Left lobe of liver (tissue), 2 donors: ENCODE results near the gene MIP. TPM values are rescaled to one million over a fixed set of nuclear protein-coding genes. Genes with fewer than 3 reads are reported as not detected.
"Not testable (repeated sequence)": the region's sequence is repeated elsewhere in the genome, so short reads cannot be mapped to it uniquely, and the experiment has no call there.

Experiments used
- ATAC-seq: fragments of 200-7000 bp; cut with Tn5 transposase; one replicate; pipeline ENCODE4 v1.9.1; 2020; ENCODE audit warnings: mild to moderate bottlenecking, moderate library complexity
- DNase-seq: peaks from one replicate; pipeline ENCODE4 v3.0.0-alpha.2; 2020; ENCODE audit warnings: low spot score
- total RNA-seq: library from RNA; stranded (reverse); gene quantifications from one replicate; pipeline ENCODE4 v1.2.1, GENCODE V29; 2021
- donor health status: DM: no; HTN: no; CAD: no; lungs with moderate emphysema.
- donor health status: DM: no; HTN: yes; CAD: no.

Gene MIP
- total RNA-seq, 1 donor from 2014 or later: 0.60 TPM

GRCh38 chr12:56468216-56469006 lies 14.0 kb upstream of the MIP start, which contains the start of gene SPRYD4:
TSS of gene SPRYD4 (plus strand) at chr12:56468578. CDS start at chr12:56468592, 14 bp downstream.
- DNase-seq: peak; percentile 95
- ATAC-seq: peak; percentile 75

DNA sequence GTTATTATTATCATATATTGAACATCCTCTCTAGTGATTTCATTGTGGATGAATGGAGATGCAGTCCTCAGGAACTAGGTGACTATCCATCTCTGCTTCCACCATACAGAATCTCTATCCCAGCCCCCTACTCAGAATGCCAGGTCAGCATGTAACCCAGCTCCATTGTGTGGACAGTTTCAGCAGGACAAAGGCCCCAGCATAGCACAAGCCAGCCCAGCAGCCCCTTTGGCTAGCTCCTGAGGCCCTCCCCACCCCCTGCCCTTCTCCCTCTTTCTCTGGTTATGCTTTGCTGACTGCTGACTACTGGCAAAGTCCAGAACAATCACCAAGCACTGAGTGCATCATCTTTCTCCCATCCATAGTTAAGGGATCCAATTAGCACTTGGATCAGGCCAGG lies 8.1 kb upstream of the MIP start:
- no peak for ATAC-seq
- DNase-seq: no peak

GRCh38 chr12:56461235-56462159 lies 7.0 kb upstream of the MIP start:
- ATAC-seq (no peak), DNase-seq (no peak)

GRCh38 chr12:56457817-56458216 lies 3.4 kb upstream of the MIP start:
- DNase-seq: no peak

DNA sequence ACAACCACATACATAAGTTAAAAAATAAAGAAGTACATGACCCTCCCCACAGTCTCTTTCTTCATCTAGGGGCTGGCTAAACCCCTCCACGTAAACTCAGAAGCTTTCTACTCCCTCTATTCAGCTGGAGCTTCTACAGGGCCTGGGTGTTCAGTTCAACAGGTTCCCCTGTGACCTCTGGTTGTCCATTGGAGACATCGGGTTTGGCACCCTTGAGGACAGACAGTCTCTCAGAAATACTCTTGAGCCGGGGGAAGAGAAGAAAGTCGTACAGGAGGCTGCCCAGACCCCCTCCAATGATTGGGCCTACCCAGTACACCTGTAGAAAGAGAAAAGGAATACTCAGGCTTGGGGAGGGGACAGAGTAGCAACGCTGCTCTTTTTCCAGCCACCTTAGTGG lies 3.3 kb downstream of the MIP start:
- ATAC-seq: no peak
- DNase-seq: no peak

More at GRCh38 chr12:56457817-56458216, 3.4 kb upstream of the MIP start:
- no peak for ATAC-seq

- DNase-seq (no peak), ATAC-seq (no peak)
Observed at GRCh38 chr12:56450241-56450640, 4.2 kb downstream of the MIP start.

DNA sequence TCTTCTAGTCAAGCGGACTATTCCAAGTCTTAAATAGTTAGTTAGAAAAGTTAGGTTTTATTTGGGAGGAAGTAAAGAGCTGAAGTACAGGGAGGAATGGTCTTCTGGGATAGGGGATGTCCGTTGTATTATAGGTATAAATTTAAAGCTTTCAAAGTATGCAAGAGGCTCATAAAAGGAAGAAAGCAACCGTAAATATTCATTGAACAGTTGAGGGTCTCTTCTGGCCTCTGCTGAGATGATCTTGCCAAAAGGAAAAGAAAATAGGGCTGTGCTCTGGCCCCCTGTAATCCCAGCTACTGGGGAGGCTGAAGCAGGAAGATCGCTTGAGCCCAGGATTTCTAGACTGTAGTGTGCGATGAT lies 4.9 kb downstream of the MIP start:
- DNase-seq: no peak
- ATAC-seq: no peak

- DNase-seq (peak; percentile 91), ATAC-seq (peak; percentile 97)
Observed at GRCh38 chr12:56448860-56449621, 5.4 kb downstream of the MIP start, which contains the start of gene TIMELESS. TSS of gene TIMELESS (minus strand) at chr12:56449426. CDS start at chr12:56434170, 15,256 bp downstream.

DNA sequence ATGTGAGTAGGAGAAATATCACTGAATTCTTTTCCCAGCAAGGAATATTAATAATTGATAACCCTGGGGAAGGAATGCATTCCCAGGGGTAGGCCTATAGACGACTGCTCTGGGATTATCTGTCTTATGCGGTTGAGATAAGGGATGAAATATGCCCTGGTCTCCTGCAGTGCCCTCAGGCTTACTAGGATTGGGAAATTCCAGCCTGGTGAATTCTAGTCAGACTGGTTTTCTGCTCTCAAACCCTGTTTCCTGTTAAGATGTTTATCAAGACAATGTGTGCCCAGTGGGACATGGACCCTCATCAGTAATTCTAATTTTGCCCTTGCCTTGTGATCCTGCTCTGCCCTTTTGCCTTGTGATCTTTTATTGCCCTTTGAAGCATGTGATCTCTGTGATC lies 11.2 kb downstream of the MIP start:
- DNase-seq, ATAC-seq: not testable (repeated sequence)

GRCh38 chr12:56437430-56438176 lies 16.9 kb downstream of the MIP start:
- ATAC-seq (no peak), DNase-seq (no peak)

- DNase-seq (no peak), ATAC-seq (peak; percentile 83)
Observed at GRCh38 chr12:56434828-56435227, 19.6 kb downstream of the MIP start.

GRCh38 chr12:56431850-56432249 lies 22.6 kb downstream of the MIP start:
- DNase-seq: no peak
- no peak for ATAC-seq

GRCh38 chr12:56431288-56431687 lies 23.2 kb downstream of the MIP start:
- ATAC-seq: no peak
- no peak for DNase-seq

DNA sequence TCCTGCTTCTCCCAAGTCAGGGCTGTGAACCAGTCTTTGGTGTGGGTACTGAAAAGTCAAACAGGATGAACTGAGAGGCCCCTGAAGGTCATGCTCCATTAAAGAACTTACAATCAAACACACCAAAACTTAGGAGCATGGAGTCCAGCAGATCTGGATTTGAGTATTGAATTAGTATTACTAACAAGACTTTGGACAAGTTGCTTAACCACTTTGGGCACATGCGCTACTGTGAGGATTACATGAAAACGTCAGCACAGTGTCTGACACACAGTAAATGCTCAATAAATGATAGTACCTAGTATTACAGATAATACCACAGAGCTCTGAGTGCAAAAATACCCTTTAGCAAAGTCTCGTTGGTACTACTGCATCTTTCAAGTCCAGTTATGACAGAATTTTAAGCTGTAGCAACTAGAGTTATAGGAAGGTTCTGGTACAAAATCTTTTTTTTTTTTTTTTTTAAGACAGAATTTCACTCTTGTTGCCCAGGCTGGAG lies 28.5 kb downstream of the MIP start:
- peak; percentile 85 for ATAC-seq
- no peak for DNase-seq

DNA sequence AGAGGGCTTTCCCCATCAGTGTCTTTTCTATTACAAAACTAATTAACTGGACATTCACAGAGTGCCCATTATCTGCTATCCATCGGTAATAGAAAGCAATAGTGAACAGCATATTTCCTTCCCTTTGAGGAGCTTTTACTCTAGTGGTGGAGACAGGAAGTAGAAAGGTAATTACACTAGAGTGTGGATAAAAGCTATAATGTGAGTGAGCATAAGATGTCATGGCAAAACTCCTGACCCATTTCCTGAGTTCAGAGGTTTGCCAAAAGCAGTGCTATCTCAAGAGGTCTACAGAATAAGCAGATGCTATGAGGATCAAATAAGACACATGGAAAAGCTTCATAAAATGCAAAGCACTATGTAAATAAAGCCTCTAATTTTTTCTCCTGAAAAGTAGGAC lies 29.3 kb downstream of the MIP start:
- ATAC-seq: no peak
- no peak for DNase-seq

- DNase-seq: no peak
- ATAC-seq: no peak
Observed at GRCh38 chr12:56420411-56420810, 34.0 kb downstream of the MIP start.

DNA sequence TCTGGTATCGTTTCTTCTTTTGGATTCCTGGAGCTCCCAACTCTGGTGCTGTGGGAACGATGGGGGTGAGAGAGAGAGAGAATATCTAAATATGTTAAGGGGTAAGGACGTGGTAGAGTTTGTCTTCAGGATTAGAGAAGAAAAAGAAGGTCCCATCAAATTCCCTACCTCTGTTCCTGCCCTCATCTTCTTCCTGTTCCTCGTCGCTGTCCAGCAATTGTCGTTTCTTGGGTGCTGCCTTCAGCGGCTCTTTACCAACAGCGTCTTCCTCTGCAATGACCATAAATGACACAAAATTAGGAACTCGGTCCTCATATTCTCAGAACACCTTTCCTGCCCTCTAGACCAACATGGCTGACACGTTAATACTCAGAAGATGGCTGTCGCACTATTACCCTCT lies 36.7 kb downstream of the MIP start:
- ATAC-seq (no peak), DNase-seq (no peak)

GRCh38 chr12:56414401-56414800 lies 40.1 kb downstream of the MIP start:
- no peak for DNase-seq
- no peak for ATAC-seq

DNA sequence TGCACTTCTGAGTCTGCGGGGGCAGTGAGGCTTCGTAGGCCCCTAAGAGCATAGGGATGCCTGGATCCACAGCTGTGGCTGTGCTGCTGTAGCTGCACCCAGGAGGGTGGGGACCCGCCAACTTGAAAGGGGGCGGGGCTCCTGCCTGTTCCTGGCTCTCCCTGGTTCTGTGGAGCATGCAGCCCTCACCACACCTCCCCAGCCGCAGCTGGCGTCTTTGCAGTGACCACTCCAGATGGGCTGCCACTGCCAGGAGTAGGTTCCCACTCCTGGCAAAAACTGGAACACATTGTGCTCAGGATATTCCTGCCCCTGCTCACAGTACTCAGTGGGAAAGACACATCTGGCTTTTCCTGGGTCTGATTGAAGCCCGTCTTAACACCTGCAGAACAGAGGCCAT lies 41.1 kb downstream of the MIP start:
- no peak for ATAC-seq

More for the DNA sequence above, 41.1 kb downstream of the MIP start:
- DNase-seq: no peak
